Left ventricle myocardium superior (tissue), 1 donor: ENCODE measurements around the gene EFCAB12. TPM values are rescaled to one million over a fixed set of nuclear protein-coding genes. Genes with fewer than 3 reads are reported as not detected.

ENCODE experiments used
- ATAC-seq: fragments of 200-7000 bp; cut with Tn5 transposase; one replicate; pipeline ENCODE4 v1.9.1; 2020; ENCODE audit warnings: mild to moderate bottlenecking, moderate library complexity
- DNase-seq: peaks from one replicate; pipeline ENCODE4 v3.0.0-alpha.2; 2020
- intact Hi-C: fragments of 100-400 bp; cut with micrococcal nuclease; formaldehyde crosslinking; loops from one replicate; pipeline ENCODE4 v1.11.0; 2022
- total RNA-seq: library from RNA; stranded (reverse); fragmentation: NEBNext Ultra II Directional; extraction: Animal tissue kit (Norgen Biotek cat#: 25700); gene quantifications from one replicate; pipeline ENCODE4 v1.2.1, GENCODE V29; 2021
- donor health status: DM: no; HTN: yes; CAD: no; lungs with severe emphysema.

The EFCAB12 gene
- total RNA-seq, 1 donor from 2014 or later: not detected

- intact Hi-C loops: no loop called here
- DNase-seq (no peak), ATAC-seq (no peak)
These were observed 19.9 kb upstream of the EFCAB12 start for GRCh38 chr3:129448186-129448895.

DNA sequence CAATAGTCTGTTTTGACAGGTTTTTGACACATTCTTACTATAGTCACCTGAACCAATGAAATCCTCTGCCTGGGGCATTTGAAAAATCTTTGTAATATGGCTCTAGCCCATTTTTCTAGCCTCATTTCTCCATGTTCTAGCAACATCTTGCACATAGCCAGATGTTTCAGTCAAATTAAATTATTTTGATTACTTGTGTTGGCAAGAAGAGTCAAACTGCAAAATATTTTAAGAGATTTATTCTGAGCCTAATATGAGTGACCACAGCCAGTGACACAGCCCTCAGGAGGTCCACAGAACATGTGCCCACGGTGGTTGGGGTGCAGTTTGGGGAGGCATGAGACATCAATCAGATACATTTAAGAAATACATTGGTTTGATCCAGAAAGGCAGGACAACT, 18.5 kb upstream of the EFCAB12 start:
- intact Hi-C loops: no loop called here
- DNase-seq: no peak
- ATAC-seq: no peak

- intact Hi-C loops: no loop called here
- ATAC-seq (no peak), DNase-seq (no peak)
These were observed 17.0 kb upstream of the EFCAB12 start for GRCh38 chr3:129445471-129445870.

- no peak for ATAC-seq
- intact Hi-C loops: no loop called here
These were observed 14.5 kb upstream of the EFCAB12 start for GRCh38 chr3:129442947-129443346.

GRCh38 chr3:129442486-129442885, 14.1 kb upstream of the EFCAB12 start:
- no peak for DNase-seq

More at GRCh38 chr3:129442947-129443346, 14.5 kb upstream of the EFCAB12 start:
- no peak for DNase-seq

DNA sequence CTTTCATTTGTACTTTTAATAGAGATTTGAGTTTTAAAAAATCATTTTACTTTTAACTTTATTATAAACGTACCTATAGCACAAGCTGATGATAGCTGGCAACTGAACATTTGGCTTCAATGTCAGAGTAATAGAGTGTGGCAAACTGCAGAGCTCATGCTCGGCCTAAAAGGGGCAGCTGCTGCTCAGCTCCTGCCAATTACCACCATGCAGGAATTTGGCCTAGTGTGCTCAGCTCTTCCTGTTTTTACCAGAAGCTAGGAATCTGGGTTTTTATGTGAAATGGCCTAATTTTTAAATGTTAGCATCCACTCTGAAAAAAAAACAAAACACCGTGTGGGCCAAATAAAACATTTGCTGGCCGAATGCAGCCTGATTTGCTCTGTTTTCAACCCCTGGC, 13.3 kb upstream of the EFCAB12 start:
- peak; percentile 24 for ATAC-seq
- intact Hi-C loops: no loop called here
- peak; percentile 50 for DNase-seq

More at GRCh38 chr3:129442486-129442885, 14.1 kb upstream of the EFCAB12 start:
- intact Hi-C loops: no loop called here
- no peak for ATAC-seq

DNA sequence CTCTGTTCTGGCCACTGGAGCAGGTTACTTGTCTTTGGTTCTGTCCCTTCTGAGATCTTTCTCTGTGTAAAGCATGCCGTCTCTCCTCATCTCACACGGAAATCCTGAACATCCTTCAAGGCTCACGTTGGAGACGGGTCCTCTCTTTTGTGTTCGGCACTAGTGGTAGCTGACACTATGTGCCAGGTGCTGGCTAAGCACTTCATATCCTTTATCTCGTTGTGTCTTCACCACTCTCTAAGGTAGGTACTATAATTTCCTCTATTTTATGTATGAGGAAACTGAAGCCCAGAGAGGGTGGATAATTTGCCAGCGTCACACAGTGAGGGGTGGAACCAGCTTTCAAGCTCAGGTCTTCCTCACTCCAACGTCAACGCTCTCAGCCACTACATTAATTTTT, 12.8 kb upstream of the EFCAB12 start:
- intact Hi-C loops: no loop called here
- DNase-seq (no peak), ATAC-seq (no peak)

- DNase-seq (no peak), ATAC-seq (no peak)
- intact Hi-C loops: no loop called here
These were observed 12.3 kb upstream of the EFCAB12 start for GRCh38 chr3:129440618-129441190.

- intact Hi-C loops: no loop called here
- ATAC-seq (peak; percentile 94), DNase-seq (peak; percentile 98)
These were observed 11.6 kb upstream of the EFCAB12 start, which contains the start of the genes IFT122 and MBD4 for GRCh38 chr3:129439817-129440617. IFT122 (plus strand) TSS chr3:129440224; CDS start chr3:129440331, 107 bp downstream. MBD4 (minus strand) TSS chr3:129439948; CDS start chr3:129439833, 115 bp downstream.

- intact Hi-C loops: no loop called here
- ATAC-seq (peak; percentile 4), DNase-seq (peak; percentile 39)
These were observed 10.9 kb upstream of the EFCAB12 start for GRCh38 chr3:129439226-129439816.

DNA sequence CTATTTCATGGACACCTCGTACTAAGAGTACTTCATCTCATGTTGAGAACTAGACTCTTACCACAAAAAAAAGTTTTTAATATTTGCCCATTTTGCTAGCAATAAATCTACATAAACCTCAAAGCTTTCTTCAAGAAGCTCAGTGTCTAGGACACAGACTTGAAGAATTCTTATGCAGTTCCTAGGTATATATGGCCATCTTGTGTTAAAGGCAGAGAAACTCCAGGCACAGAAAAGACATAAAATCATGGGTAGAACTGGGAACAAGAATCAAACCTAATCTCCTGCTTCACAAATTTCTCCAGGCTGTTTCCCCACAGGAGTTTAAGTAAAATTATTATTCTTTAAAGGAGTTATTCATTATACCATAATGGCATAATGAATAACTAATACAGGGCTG, 6.9 kb upstream of the EFCAB12 start:
- intact Hi-C loops: no loop called here

GRCh38 chr3:129434140-129434539, 5.7 kb upstream of the EFCAB12 start:
- intact Hi-C loops: no loop called here
- DNase-seq (no peak), ATAC-seq (no peak)

More for the DNA sequence above, 6.9 kb upstream of the EFCAB12 start:
- DNase-seq: no peak
- no peak for ATAC-seq

GRCh38 chr3:129433565-129433964, 5.1 kb upstream of the EFCAB12 start:
- intact Hi-C loops: no loop called here
- DNase-seq (no peak), ATAC-seq (no peak)

DNA sequence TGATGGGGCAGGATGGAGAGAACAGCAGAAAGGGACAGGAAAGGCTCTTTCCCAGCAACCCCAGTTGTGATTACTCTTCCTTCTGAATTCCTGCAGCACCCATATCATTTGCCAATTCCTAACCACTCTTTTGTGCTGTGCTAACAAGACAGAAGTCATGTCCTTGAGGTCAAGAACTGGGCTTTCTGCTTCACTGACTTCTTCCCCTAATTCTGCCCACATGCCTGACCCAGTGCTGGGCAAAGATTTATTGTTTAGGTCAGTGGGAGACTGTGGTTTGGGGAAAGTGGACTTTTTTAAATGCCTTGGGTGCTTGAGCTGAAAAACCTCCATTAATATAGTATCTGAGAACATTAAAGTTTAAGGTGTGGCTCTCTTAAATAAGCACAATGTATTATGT, 4.2 kb upstream of the EFCAB12 start:
- intact Hi-C loops: no loop called here
- ATAC-seq (no peak), DNase-seq (no peak)

DNA sequence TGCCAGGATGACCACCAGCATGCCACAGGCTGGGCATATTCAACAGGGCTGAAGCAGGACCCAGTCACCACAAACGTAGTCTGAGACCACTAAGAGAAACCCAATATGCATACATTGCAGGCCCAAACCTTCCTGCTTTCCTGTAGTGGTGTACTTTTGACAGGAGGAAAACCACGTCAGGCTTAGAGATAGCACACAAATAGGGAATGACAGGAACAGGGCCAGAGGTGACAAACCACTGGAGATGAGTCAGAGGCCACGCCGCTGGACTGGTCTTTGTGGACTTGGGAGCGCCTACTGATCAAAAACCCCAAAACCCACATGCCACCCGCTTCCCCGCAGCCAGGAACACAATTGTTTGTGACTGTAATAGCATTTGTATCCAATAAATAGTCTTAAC, 3.6 kb upstream of the EFCAB12 start:
- DNase-seq (no peak), ATAC-seq (no peak)
- intact Hi-C loops: no loop called here

GRCh38 chr3:129429602-129430001, 1.2 kb upstream of the EFCAB12 start:
- intact Hi-C loops: no loop called here
- DNase-seq (no peak), ATAC-seq (no peak)

DNA sequence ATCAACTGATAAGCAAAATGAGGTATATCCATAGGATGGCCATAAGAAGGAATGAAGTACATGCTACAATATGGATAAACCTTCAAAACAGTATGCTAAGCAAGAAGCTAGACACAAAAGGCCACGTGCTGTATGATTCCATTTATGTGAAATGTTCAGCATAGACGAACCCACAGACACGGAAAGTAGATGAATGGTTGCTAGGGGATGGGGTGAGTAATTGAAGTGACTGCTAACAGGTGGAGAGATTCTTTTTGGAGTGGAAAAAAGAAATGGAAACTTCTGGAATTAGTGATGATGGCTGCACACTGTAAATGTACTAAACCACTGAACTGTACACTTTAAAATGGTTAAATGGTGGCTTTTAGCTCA, 630 bp upstream of the EFCAB12 start:
- ATAC-seq (no peak), DNase-seq (no peak)
- intact Hi-C loops: no loop called here

- intact Hi-C loops: no loop called here
- ATAC-seq (peak; percentile 13), DNase-seq (no peak)
These were observed 445 bp downstream of the EFCAB12 start for GRCh38 chr3:129428007-129428375.

- intact Hi-C loops: no loop called here
- DNase-seq (no peak), ATAC-seq (no peak)
These were observed 2.8 kb downstream of the EFCAB12 start for GRCh38 chr3:129425619-129426018.

GRCh38 chr3:129425213-129425612, 3.2 kb downstream of the EFCAB12 start:
- DNase-seq: no peak
- no peak for ATAC-seq
- intact Hi-C loops: no loop called here
